Progenitor cell of endocrine pancreas (in vitro differentiated cells): Measurements from ENCODE around the gene GPR18. TPM values are rescaled to one million over a fixed set of nuclear protein-coding genes. Genes with fewer than 3 reads are reported as not detected.

ENCODE experiments used
- DNase-seq: peaks from one replicate; pipeline ENCODE4 v3.0.0; 2021; ENCODE audit warnings: low spot score; ENCODE audit not compliant: unreplicated experiment
- H3K27ac Mint-ChIP-seq: 2 replicates; pipeline ENCODE4 v1.8.0; 2021; ENCODE audit warnings: mild to moderate bottlenecking, moderate library complexity, mixed read lengths
- H3K27me3 Mint-ChIP-seq: 2 replicates; pipeline ENCODE4 v1.8.0; 2021; ENCODE audit warnings: mixed read lengths
- H3K36me3 Mint-ChIP-seq: 2 replicates; pipeline ENCODE4 v1.8.0; 2022; ENCODE audit warnings: mixed read lengths; ENCODE audit not compliant: insufficient read depth
- H3K4me1 Mint-ChIP-seq: 2 replicates; pipeline ENCODE4 v1.8.0; 2021; ENCODE audit warnings: low read depth, mixed read lengths
- H3K4me3 Mint-ChIP-seq: 2 replicates; pipeline ENCODE4 v1.8.0; 2021; ENCODE audit warnings: low read depth, mild to moderate bottlenecking, moderate library complexity, mixed read lengths
- H3K9me3 Mint-ChIP-seq: 2 replicates; pipeline ENCODE4 v1.8.0; 2021; ENCODE audit warnings: low read depth, mixed read lengths
- CTCF ChIP-seq: fragments of 200-600 bp; sonication (generic); IDR thresholded peaks from one replicate; pipeline ENCODE4 v1.5.0; 2021; ENCODE audit warnings: antibody characterized with exemption, mild to moderate bottlenecking; ENCODE audit not compliant: unreplicated experiment
- total RNA-seq: library from RNA; stranded (reverse); gene quantifications from 2 replicates; pipeline ENCODE4 v1.2.1, GENCODE V29; 2021

The GPR18 gene
- total RNA-seq, 1 donor from 2014 or later: not detected

- Mint-ChIP-seq H3K27ac (no peak overlapping the region), H3K4me1 (peaks cover 2% of the 10 kb centered on the region), H3K9me3 (no peaks in the 10 kb centered on the region), H3K27me3 (no peaks in the 10 kb centered on the region), H3K36me3 (peaks cover 3% of the 10 kb centered on the region), H3K4me3 (no peak overlapping the region)
- TF ChIP-seq CTCF: no peak
- DNase-seq: no peak
These were observed 5.1 kb upstream of the GPR18 start for GRCh38 chr13:99263126-99263785.

GRCh38 chr13:99261059-99261458 lies 2.9 kb upstream of the GPR18 start:
- peaks cover 2% of the 10 kb centered on the region for H3K4me1 Mint-ChIP-seq
- peaks cover 2% of the 10 kb centered on the region for H3K36me3 Mint-ChIP-seq
- DNase-seq: no peak
- H3K4me3 Mint-ChIP-seq: no peak overlapping the region
- H3K27me3 Mint-ChIP-seq: no peaks in the 10 kb centered on the region
- H3K27ac Mint-ChIP-seq: no peak overlapping the region
- no peak for TF ChIP-seq CTCF
- no peaks in the 10 kb centered on the region for H3K9me3 Mint-ChIP-seq

GRCh38 chr13:99260216-99260615 lies 2.0 kb upstream of the GPR18 start:
- no peaks in the 10 kb centered on the region for H3K9me3 Mint-ChIP-seq
- peaks cover 3% of the 10 kb centered on the region for H3K36me3 Mint-ChIP-seq
- peaks cover 2% of the 10 kb centered on the region for H3K4me1 Mint-ChIP-seq
- TF ChIP-seq CTCF: no peak
- no peak overlapping the region for H3K4me3 Mint-ChIP-seq
- no peak overlapping the region for H3K27ac Mint-ChIP-seq
- no peaks in the 10 kb centered on the region for H3K27me3 Mint-ChIP-seq
- DNase-seq: no peak

- Mint-ChIP-seq H3K9me3 (no peaks in the 10 kb centered on the region), H3K4me1 (peaks cover 2% of the 10 kb centered on the region), H3K27me3 (no peaks in the 10 kb centered on the region), H3K36me3 (peaks cover 8% of the 10 kb centered on the region), H3K27ac (no peak overlapping the region), H3K4me3 (no peak overlapping the region)
- TF ChIP-seq CTCF: no peak
- no peak for DNase-seq
These were observed 767 bp upstream of the GPR18 start for GRCh38 chr13:99258946-99259345.

GRCh38 chr13:99257291-99257690 lies 888 bp downstream of the GPR18 start:
- DNase-seq: no peak
- peaks cover 8% of the 10 kb centered on the region for H3K36me3 Mint-ChIP-seq
- H3K9me3 Mint-ChIP-seq: no peaks in the 10 kb centered on the region
- no peak for TF ChIP-seq CTCF
- H3K4me1 Mint-ChIP-seq: peaks cover 2% of the 10 kb centered on the region
- H3K27ac Mint-ChIP-seq: no peak overlapping the region
- no peaks in the 10 kb centered on the region for H3K27me3 Mint-ChIP-seq
- no peak overlapping the region for H3K4me3 Mint-ChIP-seq
